CD4-positive, alpha-beta T cell treated with Interferon gamma for 1 hour (primary cell): ENCODE measurements around the gene KIAA1217.

ENCODE experiments used
- DNase-seq: peaks from one replicate; pipeline ENCODE4 v3.0.0-alpha.2; 2020

Gene KIAA1217

GRCh38 chr10:24207781-24208611 is 942 bp upstream of the KIAA1217 start:
- DNase-seq: no peak

DNA sequence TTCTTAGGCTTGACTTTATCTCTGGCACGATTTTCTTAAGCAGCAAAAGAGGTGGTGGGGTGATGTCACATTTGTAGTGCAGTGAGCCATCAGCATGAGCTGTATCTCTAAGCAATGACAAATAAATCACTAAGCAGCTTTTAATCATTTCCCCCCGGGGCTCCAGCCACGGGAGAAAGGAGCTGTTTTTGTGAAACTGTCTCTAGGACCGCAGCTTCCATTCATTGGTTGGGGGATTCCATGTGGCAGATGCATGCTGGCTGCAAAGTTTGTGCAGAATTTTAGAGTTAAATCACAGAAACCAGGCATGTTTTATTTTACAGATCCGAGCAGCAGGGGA is 464 bp downstream of the KIAA1217 start:
- DNase-seq: no peak

- DNase-seq: no peak
Measured at GRCh38 chr10:24209946-24210491, 1.1 kb downstream of the KIAA1217 start.

GRCh38 chr10:24210501-24210900 is 1.6 kb downstream of the KIAA1217 start:
- no peak for DNase-seq

- no peak for DNase-seq
Measured at GRCh38 chr10:24213266-24213665, 4.3 kb downstream of the KIAA1217 start.

GRCh38 chr10:24213881-24214280 is 4.9 kb downstream of the KIAA1217 start:
- DNase-seq: no peak

- no peak for DNase-seq
Measured at GRCh38 chr10:24214762-24215161, 5.8 kb downstream of the KIAA1217 start.

DNA sequence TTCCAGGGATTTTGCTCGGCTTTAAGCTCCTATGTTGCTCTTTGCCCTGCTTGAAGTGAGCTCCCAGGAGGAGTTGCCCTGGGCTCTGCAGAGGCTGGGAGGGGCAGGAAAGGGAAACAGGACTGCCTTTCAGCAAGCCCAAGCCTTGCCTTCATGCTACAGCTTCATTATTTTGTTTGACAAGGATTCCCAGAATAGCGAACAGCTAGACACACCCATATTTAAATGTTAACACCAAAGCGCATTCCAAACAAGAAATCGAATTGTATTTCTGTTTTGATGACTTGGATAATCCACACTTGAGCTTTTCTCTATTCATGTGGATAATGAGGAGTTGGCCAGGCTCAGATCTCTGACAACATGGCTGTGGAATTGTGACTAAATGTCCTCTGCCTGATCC is 6.3 kb downstream of the KIAA1217 start:
- no peak for DNase-seq

- DNase-seq: no peak
Measured at GRCh38 chr10:24215603-24216002, 6.7 kb downstream of the KIAA1217 start.

DNA sequence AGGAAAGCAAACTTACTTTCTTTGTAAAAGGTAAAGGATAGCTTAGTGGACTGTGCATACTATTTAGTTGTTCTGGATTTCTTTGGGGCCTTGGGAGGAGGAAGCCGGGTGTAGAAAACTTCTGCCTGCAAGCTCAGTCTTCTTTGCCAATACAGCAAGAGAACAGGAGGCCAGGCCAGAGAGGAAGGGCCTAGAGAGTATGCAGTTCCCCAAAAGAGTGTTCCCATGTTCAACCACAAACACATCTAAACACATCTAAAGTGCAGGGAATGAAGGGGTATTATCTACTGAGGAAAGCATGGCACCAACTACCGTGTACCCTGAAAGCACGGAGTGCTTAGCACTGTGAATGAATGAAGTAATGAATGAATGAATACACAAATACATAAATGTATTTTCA is 11.0 kb downstream of the KIAA1217 start:
- DNase-seq: no peak

DNA sequence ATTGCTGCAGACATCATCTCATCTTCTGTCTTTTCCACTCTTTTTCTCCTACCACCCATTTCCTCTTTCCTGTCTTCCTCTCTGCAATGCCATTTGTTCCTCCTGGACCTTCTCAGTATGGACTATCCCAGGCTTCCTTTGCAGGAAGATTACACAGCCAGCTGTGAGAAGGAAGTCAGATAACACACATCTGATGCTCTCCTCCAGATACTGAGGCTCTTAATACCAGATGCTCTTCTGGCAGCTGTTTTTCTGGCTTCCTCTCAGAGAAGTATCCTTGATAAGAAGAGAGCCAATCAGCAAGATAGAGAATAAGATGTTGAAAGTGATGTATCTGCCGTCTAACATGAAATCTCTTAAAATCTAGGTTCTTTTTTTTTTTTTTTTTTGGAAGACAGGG is 14.4 kb downstream of the KIAA1217 start:
- no peak for DNase-seq

DNA sequence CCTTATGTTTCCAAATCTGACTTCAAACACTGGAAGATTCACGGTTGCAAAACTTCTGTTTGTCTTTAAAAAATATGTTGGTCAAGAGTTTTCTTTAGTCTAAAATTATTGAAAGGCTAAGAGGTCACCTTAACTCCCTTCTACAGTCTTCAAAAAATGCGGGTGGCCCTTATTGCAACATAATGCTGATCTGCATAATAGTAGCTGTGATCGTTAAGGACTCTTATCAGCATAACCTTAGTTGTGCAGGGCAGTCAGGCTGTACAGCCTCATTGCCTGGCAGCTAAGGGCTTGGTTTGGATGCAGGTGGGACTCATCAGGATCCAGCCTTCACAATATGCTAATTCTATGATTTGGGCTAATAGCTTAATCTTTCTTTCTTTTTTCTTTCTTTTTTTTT is 15.0 kb downstream of the KIAA1217 start:
- no peak for DNase-seq

- DNase-seq: no peak
Measured at GRCh38 chr10:24228642-24229041, 19.7 kb downstream of the KIAA1217 start.

DNA sequence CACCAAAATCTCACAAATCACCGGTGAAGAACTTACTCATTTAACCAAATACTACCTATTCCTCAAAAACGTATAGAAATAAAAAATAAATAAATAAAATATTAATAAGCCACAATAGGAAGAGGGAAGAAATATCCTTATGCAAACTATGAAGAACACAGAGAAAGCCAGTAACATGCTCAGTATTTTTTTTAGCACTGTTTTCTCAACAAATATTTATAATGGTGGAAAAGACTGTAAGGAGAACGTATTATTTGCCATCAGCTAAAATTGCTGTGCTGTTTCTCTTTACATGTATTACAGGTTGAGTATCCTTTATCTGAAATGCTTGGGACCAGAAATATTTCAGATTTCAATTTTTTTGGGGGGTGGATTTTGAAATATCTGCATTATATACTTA is 21.0 kb downstream of the KIAA1217 start:
- no peak for DNase-seq

DNA sequence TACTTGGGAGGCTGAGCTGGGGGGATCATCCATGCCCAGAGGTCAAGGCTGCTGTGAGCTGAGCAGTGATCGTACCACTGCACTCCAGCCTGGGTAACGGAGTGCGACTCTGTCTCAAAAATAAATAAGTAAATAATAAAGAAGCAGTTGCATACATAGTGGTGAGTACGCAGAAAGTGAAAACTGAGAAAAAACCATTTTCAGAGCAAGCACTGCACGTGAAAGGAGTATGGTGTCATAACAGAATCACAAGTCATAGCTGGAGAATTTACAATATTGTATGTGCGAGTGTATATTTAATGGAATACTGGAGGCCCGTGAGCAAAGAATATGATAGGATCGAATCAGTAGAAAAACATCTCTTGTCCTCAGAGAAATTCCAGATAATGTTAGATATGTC is 22.3 kb downstream of the KIAA1217 start:
- no peak for DNase-seq

GRCh38 chr10:24234784-24235183 is 25.8 kb downstream of the KIAA1217 start:
- no peak for DNase-seq

DNA sequence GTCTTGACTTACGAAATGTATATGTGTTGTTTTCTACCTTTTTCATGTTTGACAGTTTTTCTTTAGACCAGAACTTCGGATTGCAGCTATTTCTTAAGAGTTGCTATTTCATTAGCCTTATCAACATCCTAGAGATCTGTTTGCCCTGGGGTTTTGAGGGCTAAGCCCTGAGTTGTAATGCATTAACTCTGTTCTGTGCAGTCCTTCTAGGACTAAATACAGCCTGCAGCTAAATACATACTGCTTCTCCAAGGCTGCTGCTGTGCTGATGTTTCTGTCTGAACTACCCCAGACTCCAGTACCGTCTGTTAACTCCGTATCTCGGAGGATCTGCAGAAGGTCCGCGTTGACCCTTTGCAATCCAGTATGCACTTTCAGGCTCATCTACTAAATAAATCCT is 26.5 kb downstream of the KIAA1217 start:
- DNase-seq: no peak

GRCh38 chr10:24237801-24238395 is 29.0 kb downstream of the KIAA1217 start:
- no peak for DNase-seq

DNA sequence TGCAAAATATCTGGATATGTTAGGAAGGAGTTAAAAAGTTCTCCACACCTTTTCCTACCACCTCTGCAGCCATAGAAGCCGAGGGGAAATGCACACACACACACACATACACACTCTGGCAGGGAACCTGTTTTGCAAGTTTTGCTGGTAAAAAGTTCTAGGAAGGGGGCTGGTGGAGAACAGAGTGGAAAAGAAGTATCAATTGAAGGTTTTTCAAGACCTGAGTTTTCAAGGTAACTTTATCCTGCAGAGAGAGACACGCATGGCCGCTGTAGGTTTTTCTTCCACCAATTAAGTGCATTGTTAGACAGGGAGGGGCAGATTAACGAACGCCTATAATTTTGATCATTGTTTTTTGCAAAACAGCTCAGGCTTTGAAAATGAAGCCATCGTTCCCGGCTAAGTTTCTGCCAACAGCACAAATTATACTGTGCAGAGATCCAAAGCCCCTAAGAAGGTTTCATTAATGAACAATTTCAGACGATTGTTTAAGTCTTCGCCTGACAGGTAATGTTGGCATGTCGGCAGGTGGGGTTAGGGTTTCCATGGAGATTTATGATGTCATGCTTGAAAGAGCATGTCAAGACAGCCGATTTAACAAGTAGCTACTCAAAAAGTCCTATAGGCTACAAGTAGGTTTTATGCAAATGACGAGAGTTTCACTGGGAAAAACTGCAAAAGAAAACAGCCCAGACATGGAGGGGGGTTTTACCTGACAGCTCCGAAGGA is 29.7 kb downstream of the KIAA1217 start:
- DNase-seq: no peak

DNA sequence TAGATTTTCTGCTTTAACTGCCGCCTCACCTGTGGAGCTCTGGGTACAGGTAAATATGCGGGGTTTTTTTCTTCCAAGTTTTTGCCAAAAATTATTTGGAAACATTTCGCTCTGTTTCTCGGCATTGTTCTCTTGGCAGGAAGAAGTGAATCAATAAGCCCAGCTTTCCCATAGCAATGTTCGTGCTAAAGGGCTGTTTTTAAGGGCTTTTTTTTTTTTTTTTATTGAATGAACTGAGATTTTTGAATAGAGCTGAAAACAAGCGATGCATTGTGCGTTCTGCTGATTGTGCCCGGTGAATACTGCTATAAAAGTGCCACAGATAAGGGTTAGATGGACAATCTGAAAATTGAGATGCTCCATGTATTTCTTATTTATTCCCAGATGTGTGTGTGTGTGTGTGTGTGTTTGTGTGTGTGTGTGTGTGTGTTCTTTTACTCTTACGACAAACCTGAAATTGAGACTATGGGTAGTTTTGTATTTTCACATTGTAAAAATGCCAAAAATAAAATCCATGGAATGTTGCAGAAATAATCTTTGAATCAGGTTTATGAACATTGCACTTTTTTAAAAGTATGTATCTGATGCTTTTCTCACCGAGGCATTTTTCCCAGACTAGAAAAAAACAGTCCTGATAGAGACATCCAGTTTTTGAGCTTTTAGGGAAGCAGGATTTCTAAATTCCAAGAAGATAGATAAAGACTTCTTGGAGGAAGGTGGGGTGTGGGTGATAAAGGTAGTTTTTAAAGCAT is 30.5 kb downstream of the KIAA1217 start:
- no peak for DNase-seq

GRCh38 chr10:24240041-24240751 is 31.3 kb downstream of the KIAA1217 start:
- no peak for DNase-seq

DNA sequence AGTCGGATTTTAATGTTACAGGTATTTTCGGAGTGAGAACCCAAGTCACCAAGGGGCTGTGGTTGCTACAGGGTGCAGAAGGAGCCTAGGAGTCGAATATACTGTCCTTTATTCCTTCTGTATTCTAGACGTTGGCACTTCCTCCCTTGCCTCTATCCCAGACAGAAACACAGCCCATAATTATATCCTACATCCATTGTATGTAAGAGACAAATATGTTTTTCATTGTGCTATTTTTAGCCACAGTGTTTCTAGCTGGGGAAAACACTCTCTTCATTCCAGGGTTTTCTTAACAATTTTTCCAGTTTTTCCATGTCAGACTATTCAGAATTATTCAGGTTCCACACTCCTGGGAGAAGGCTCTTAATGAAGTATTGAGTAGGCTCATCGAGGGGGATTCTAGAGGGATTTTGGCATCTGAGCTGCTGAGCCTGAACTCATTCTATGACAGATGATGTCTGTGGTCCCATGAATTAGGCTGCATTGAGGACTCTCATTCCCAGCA is 32.6 kb downstream of the KIAA1217 start:
- DNase-seq: no peak
